Medulla oblongata (tissue), 1 donor: ENCODE data around the gene CLEC1A.
"Not testable (repeated sequence)": the region's sequence is repeated elsewhere in the genome, so short reads cannot be mapped to it uniquely, and the experiment has no call there.

Experiments
- DNase-seq: peaks from one replicate; pipeline ENCODE4 v3.0.0-alpha.2; 2015; ENCODE audit errors: extremely low spot score

The CLEC1A gene

DNA sequence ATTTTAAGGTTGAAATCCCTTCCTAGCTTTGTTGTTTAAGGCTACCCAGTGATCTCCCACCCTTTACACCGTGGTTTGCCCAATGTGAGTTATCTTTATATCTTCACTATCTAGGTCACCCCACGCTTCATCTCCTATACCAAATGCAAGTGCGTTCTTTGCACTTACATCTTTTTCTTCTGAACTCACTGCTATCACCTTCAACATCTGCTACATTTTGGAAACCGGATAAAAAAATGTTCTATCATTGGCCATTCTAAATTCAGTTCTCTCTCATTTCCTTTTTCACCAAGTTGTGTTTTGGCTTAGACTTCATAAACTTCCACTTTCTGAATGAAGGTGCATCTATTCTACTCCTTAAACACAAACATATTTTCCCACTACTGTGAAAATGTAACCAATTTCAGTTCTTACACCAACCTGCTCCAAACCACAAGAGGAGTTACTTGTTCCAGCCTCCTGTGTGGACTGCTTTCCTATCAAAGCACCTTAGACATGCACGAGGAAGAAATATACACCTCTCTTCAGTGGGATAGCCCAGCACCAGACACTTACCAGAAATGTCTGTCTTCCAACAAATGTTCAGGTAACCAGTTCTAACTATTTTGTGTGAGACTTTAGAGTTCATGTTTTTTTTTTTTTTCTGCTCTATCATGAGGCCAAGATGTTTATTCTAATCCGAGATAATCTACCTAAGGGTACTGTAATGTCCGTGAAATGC lies 46.4 kb downstream of the CLEC1A start:
- peak; percentile 17 for DNase-seq

DNA sequence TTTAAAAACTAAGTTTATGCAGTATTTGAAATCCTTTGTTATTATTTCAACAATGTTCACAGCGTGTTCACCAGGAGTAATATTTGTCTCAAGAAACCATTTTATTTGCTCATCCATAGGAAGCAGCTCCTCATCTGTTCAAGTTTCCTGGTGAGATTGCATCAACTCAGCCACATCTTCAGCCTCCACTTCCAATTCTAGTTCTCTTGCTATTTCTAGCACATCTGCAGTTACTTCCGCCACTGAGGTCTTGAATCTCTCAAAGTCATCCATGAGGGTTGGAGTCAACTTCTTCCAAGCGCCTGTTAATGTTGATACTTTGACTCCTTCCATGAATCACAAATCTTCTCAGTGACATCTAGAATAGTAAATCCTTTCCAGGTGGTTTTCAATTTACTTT lies 50.3 kb downstream of the CLEC1A start:
- DNase-seq = peak; percentile 62

DNA sequence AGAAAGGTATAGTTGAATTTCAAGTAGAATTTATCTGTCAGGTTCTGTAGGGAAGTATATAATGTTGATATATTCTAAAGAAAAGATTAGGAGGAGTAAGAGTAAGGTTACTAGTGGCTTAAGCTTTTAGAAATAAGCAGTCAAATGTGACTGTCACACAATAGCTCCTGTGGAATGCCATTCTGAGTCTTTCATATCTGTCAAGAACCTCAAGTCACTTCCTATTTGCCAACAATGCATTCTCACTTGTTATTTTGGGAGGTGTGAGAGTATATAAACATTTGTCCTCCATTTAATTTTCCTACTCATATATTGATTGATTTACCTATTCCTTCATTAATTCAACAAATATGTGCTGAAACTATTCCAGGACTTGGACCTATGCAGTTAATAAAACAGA lies 56.6 kb downstream of the CLEC1A start:
- no peak for DNase-seq

DNA sequence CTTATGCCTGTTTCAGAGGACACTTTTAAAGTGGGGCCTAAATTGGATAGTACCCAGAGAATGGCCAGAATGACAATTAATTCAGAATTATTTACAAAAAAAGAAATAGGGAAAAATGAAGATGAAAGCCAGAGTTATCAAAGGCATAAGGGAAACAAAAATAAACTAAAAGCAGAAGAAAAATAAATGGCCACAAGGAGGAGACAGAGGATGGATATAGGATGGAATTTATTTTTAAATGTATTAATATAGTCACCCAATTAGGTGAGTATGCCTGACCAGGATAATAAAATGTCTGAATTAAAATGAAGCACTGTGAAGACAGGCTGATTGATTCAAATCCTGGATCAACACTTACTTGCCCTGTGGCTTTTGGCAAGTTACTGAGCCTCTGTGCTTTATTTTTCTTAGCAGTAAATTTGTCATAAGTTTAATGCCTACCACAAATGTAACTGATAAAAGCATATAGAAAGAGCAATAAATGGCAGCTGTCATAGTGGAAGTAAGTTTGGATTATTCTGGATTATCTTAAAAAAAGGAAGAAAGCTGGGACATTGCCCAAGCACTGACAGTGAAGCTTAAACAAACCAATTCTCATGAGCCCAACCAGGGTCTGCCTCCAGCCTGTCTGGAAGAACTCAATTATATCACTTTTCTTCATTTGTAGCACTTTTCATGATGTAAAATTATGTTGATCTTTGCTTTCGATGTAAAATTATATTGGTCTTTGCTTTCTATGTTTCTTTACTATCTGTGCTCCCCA lies 64.8 kb downstream of the CLEC1A start:
- DNase-seq = peak; percentile 29

DNA sequence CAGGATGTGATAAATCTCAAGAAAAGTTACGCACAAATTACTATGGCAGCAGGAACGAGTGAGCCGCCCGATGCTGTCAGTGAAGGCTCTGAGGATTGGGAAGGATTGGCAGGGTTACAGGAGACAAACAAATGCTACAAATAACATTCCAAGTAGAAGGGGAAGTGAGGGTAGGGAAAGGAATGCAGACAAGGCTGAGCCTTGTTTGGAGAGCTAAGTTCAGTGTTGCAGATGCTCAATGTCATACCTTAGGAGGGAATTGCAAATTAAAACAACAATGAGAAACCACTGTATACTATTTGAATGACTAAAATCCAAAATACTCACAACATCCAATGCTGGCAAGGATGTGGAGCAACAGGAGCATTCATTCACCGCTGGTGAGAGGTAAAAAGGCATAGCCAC lies 67.0 kb downstream of the CLEC1A start:
- no peak for DNase-seq

DNA sequence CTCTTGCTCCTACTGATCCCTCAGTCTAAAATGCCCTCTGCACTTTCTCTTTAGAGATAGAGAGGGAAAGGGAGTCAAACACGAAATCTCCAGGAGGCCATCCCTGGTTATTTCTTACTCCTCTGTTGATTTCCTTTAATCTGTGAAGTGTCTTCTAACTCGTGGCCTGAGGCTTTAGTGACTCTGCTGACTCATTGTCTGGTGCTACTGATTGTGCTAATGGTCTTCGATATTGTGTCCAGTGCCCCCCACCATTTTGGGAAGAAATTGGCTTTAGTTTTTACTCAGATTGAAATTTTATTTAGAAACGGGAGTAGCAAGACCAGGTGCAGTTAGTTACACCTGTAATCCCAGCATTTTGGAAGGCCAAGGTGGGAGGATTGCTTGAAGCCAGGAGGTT lies 67.5 kb downstream of the CLEC1A start:
- no peak for DNase-seq

DNA sequence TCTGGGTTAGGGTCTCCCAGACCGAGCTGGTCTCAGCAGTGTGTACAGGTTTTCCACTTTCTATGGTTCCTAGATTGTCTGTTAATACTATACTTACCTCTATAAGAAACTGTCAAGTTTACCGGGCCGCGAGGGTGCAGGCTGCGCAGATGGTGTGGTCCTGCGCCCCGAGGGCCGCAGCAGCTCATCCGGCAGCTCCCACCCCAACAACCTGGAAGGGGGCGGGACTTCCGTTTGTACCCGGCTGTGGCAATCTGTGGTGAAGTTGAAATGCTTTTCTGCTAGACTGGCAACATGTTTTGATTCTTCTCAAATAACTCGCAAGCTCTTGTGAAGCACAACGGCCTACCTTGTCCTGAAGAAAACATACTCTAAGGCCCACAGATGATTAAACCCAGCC lies 68.3 kb downstream of the CLEC1A start, which contains the start of gene CLEC9A:
Gene CLEC9A, plus strand, starts transcription at position 237 of the 400 bp plus-strand sequence. CDS start 22,006 bp downstream, outside the sequence.
- no peak for DNase-seq

DNA sequence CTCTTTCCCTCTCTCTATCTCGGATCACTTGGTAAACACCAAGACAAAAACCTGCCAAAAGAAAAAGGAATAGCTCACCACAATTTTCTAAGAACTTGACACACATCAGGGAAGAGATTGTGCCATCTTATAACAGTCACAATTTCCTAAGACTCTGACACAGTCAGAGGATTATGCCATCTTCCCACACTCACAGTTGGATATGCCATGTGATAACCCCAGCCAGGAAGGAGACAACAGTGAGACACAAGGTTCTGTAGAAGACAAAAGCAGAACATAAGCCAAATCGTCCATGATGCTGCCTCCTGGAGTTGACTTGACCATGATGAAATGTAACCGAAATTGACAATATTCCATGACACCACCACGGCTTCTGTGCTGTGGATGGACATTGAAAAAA lies 71.1 kb downstream of the CLEC1A start:
- DNase-seq = no peak

DNA sequence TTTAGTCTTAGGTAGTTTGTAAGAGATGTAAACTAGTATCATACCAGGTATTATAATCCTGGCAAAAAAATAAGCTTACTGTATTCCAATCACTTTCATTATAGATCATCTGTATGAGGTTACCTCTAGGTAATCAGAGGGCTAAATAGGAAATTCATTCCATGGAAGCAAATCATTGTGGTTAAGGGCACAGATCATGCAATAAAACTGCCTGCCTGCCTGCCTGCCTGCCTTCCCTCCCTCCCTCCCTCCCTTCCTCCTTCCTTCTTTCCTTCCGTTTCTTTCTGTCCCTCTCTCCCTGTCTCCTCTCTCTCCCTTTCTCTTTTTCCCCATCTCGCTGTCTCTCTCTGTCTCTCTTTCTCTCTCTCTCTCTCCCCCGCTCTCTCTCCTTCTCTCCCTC lies 71.5 kb downstream of the CLEC1A start:
- DNase-seq = no peak

DNA sequence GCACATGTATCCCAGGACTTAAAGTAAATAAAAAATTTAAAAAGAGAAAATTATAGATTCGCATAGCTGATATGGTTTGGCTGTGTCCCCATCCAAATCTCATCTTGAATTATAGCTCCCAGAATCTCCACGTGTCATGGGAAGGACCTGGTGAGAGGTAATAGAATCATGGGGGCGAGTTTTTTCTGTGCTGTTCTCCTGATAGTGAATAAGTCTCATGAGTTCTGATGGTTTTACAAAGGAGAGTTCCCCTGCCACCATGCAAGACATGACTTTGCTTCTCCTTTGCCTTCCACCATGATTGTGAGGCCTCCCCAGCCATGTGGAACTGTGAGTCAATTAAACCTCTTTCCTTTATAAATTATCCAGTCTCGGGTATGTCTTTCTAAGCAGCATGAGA lies 72.1 kb downstream of the CLEC1A start:
- DNase-seq = not testable (repeated sequence)

DNA sequence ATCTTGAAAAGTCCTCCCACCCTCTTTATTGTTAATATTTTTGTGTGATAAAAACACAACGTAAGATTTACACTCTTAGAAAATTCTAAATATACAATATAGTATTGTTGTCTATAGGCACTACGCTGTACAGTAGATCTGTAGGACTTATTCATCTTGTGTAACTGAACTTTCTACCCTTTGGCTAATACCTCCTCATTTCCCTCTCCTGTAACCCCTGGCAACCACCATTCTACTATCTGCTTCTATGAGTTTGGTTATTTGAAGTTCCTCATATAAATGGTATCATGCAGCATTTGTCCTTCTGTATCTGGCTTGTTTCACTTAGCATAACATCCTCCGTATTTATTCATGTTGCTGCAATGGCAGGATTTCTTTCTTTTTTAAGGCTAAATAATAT lies 73.5 kb downstream of the CLEC1A start:
- no peak for DNase-seq

DNA sequence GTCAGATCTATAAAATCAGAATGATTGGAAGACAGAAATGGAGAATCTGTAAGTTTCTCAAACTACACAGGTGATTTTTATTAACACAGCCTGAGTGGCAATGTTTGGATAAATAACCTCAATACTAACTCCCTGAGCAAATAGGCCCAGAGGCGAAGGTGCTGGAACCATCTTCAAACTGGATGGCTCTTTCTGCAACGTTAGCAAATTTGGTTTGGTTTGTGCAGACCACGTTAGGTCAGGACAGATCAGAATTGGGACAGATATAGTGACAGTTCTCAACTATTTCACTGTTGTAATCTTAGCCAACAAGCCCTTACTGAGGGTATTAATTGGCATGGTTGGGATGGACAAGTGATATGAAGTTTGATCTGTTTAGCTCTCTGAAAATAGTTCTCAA lies 77.4 kb downstream of the CLEC1A start:
- no peak for DNase-seq
